A673 (cell line): ENCODE measurements around the gene PIRT. TPM values are rescaled to one million over a fixed set of nuclear protein-coding genes. Genes with fewer than 3 reads are reported as not detected.

ENCODE experiments used
- BruUV-seq: library from RNA; stranded (reverse); fragments of 400-500 nt; replicated peaks from 2 replicates; lab custom pipeline; 2021; lab: Mats Ljungman, UMichigan
- CTCF ChIA-PET: fragments of 300-600 bp; sonication (Branson Sonifier 250); formaldehyde crosslinking; loops from one replicate; lab custom pipeline; 2022; ENCODE audit warnings: antibody characterized with exemption; lab: Charles Lee
- POLR2A ChIA-PET: fragments of 300-600 bp; sonication (Branson Sonifier 250); formaldehyde crosslinking; loops from one replicate; lab custom pipeline; 2022; ENCODE audit warnings: antibody characterized with exemption; ENCODE audit not compliant: low non-redundant PET; lab: Charles Lee
- DNase-seq: peaks from one replicate; pipeline ENCODE4 v3.0.0-alpha.2; 2015; ENCODE audit warnings: low spot score
- H3K27ac ChIP-seq: fragments of 200-600 bp; sonication (generic); 2 replicates; pipeline ENCODE4 v1.5.1; 2016; ENCODE audit warnings: mixed run types, low read depth, mild to moderate bottlenecking, mixed read lengths, antibody characterized with exemption, low read length; ENCODE audit not compliant: poor library complexity, severe bottlenecking
- H3K27me3 ChIP-seq: fragments of 200-600 bp; sonication (generic); replicated peaks from 2 replicates; pipeline ENCODE4 v1.6.1; 2017; ENCODE audit warnings: mixed run types, low read depth, mild to moderate bottlenecking, mixed read lengths, antibody characterized with exemption, low read length; ENCODE audit not compliant: insufficient read depth, poor library complexity
- H3K36me3 ChIP-seq: fragments of 200-600 bp; sonication (generic); 2 replicates; pipeline ENCODE4 v1.6.1; 2016; ENCODE audit warnings: mixed run types, mild to moderate bottlenecking, mixed read lengths, antibody characterized with exemption, low read length; ENCODE audit not compliant: insufficient read depth, poor library complexity, severe bottlenecking
- H3K4me1 ChIP-seq: fragments of 200-600 bp; sonication (generic); 2 replicates; pipeline ENCODE4 v1.6.1; 2017; ENCODE audit warnings: mixed run types, mild to moderate bottlenecking, mixed read lengths, antibody characterized with exemption, low read length; ENCODE audit not compliant: insufficient read depth, poor library complexity, severe bottlenecking
- H3K4me3 ChIP-seq: fragments of 200-600 bp; sonication (generic); 2 replicates; pipeline ENCODE4 v1.5.1; 2016; ENCODE audit warnings: low read depth, mixed run types, mild to moderate bottlenecking, mixed read lengths, low read length; ENCODE audit not compliant: poor library complexity, severe bottlenecking
- H3K9me3 ChIP-seq: fragments of 200-600 bp; sonication (generic); 2 replicates; pipeline ENCODE4 v1.6.1; 2016; ENCODE audit warnings: mixed run types, low read depth, mild to moderate bottlenecking, mixed read lengths, antibody characterized with exemption, low read length; ENCODE audit not compliant: poor library complexity, severe bottlenecking
- CTCF ChIP-seq: fragments of 300-800, 200-600 bp; sonication (generic); conservative IDR thresholded peaks from 2 replicates; pipeline ENCODE4 v1.5.1; 2017; ENCODE audit warnings: low read depth, mild to moderate bottlenecking, antibody characterized with exemption, low read length, moderate library complexity, mixed read lengths
- EZH2 ChIP-seq: fragments of 200-600 bp; sonication (generic); IDR thresholded peaks from 2 replicates; pipeline ENCODE4 v1.6.1; 2017; ENCODE audit warnings: borderline replicate concordance, low read depth, mild to moderate bottlenecking, mixed read lengths, antibody characterized with exemption, low read length; ENCODE audit not compliant: poor library complexity, severe bottlenecking
- intact Hi-C: fragments of 100-400 bp; cut with micrococcal nuclease; formaldehyde crosslinking; loops from one replicate; pipeline ENCODE4 v1.10.0; 2022; ENCODE audit not compliant: unreplicated experiment
- total RNA-seq: library from RNA; stranded (reverse); gene quantifications from 2 replicates; pipeline ENCODE4 v1.2.3, GENCODE V29; 2021

Gene PIRT
- total RNA-seq, 1 experiment from 2014 or later = not detected

- no TSS peak for BruUV-seq
- Histone ChIP-seq H3K4me1 (no peaks in the 10 kb centered on the region), H3K27me3 (peaks cover 31% of the 10 kb centered on the region), H3K4me3 (no peak overlapping the region), H3K9me3 (no peaks in the 10 kb centered on the region), H3K27ac (no peak overlapping the region), H3K36me3 (no peaks in the 10 kb centered on the region)
- CTCF ChIA-PET = no interaction called here
- intact Hi-C loops = no loop called here
- TF ChIP-seq EZH2 (no peak), CTCF (no peak)
- no peak for DNase-seq
- POLR2A ChIA-PET = no interaction called here
Observed at GRCh38 chr17:10824874-10825273, 13.0 kb downstream of the PIRT start.

- POLR2A ChIA-PET = no interaction called here
- BruUV-seq = no TSS peak
- H3K4me1 ChIP-seq = no peaks in the 10 kb centered on the region
- H3K27me3 ChIP-seq = peaks cover 24% of the 10 kb centered on the region
- no peak overlapping the region for H3K4me3 ChIP-seq
- CTCF ChIA-PET = interaction anchor here (0.6 kb wide), 1 partner anchor 488 kb away, joined by 5 read pairs; no protein-coding TSS in a partner anchor
- DNase-seq = no peak
- intact Hi-C loops = no loop called here
- no peaks in the 10 kb centered on the region for H3K9me3 ChIP-seq
- no peaks in the 10 kb centered on the region for H3K36me3 ChIP-seq
- TF ChIP-seq EZH2 = no peak
- TF ChIP-seq CTCF = no peak
- H3K27ac ChIP-seq = no peak overlapping the region
Observed at GRCh38 chr17:10821770-10822169, 16.1 kb downstream of the PIRT start.

GRCh38 chr17:10821054-10821453 is 16.8 kb downstream of the PIRT start:
- BruUV-seq = no TSS peak
- H3K27me3 ChIP-seq = peaks cover 22% of the 10 kb centered on the region
- ChIA-PET POLR2A (no interaction called here), CTCF (no interaction called here)
- no peaks in the 10 kb centered on the region for H3K4me1 ChIP-seq
- H3K9me3 ChIP-seq = no peaks in the 10 kb centered on the region
- intact Hi-C loops = no loop called here
- no peak for DNase-seq
- H3K27ac ChIP-seq = no peak overlapping the region
- TF ChIP-seq CTCF (no peak), EZH2 (no peak)
- H3K36me3 ChIP-seq = no peaks in the 10 kb centered on the region
- no peak overlapping the region for H3K4me3 ChIP-seq
